Left ventricle myocardium inferior (tissue), 1 donor: ENCODE data around the gene SH3GL1. TPM values are rescaled to one million over a fixed set of nuclear protein-coding genes. Genes with fewer than 3 reads are reported as not detected.

Experiments
- DNase-seq: peaks from one replicate; pipeline ENCODE4 v3.0.0-alpha.2; 2020
- H3K27ac ChIP-seq: fragments of 200-600 bp; replicated peaks from 2 replicates; pipeline ENCODE4 v1.8.0; 2021
- H3K27me3 ChIP-seq: fragments of 200-600 bp; 2 replicates; pipeline ENCODE4 v1.8.0; 2021; ENCODE audit warnings: low read depth
- H3K36me3 ChIP-seq: fragments of 200-600 bp; 2 replicates; pipeline ENCODE4 v1.8.0; 2021
- H3K4me1 ChIP-seq: fragments of 200-600 bp; 2 replicates; pipeline ENCODE4 v1.8.0; 2021
- H3K4me3 ChIP-seq: fragments of 200-600 bp; 2 replicates; pipeline ENCODE4 v1.8.0; 2021; ENCODE audit warnings: mild to moderate bottlenecking, moderate library complexity
- H3K9me3 ChIP-seq: fragments of 200-600 bp; replicated peaks from 2 replicates; pipeline ENCODE4 v1.8.0; 2021
- intact Hi-C: fragments of 100-400 bp; cut with micrococcal nuclease; formaldehyde crosslinking; loops from one replicate; pipeline ENCODE4 v1.11.0; 2022
- total RNA-seq: library from RNA; stranded (reverse); fragmentation: NEBNext Ultra II Directional; extraction: Animal tissue kit (Norgen Biotek cat#: 25700); gene quantifications from one replicate; pipeline ENCODE4 v1.2.1, GENCODE V29; 2021
- TF ChIP-seq, protein P1 (sequence below): fragments of 200-600 bp; IDR thresholded peaks from 2 replicates; pipeline ENCODE4 v1.8.0; 2021; ENCODE audit warnings: antibody characterized with exemption, mild to moderate bottlenecking, borderline replicate concordance
- donor health status: DM: no; HTN: yes; CAD: no; lungs with severe emphysema.

The SH3GL1 gene
- total RNA-seq, 1 donor from 2014 or later: 18.6 TPM

DNA sequence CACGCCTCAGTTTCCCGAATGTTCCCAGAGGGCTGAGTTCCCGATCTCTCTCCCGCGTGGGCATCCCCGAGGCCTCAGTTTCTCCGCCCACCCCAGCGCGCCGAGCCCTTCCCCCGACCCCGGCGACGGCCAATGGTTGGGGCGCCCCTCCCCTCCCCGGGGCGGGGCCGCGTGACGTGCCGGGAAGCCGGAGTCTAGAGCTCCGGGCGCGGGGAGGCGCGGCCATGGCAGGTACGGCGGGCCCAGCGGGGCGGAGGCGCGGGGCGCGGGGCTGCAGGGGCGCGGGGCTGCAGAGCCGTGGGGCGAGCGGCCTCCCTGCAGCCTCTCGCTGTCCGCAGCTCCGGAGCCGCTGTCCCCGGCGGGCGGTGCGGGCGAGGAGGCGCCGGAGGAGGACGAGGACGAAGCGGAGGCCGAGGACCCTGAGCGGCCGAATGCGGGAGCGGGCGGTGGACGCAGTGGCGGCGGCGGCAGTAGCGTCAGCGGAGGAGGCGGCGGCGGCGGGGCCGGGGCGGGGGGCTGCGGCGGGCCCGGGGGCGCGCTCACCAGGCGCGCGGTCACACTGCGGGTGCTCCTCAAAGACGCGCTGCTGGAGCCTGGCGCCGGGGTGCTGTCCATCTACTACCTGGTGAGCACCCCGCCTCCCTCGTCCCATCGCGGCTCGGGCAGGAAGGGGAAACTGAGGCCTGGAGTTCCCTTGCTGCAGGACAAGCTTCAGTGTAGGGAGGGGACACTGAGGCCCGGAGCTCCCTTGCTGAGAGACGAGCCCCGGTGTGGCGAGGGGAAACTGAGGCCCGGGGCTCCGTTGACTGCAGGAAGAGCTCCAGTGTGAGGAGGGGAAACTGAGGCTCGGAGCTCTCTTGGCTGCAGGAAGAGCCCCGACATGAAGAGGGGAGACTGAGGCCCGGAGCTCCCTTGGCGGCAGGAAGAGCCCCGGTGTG, 56.7 kb downstream of the SH3GL1 start, which contains the start of gene MPND:
Gene MPND (plus strand): TSS at position 193 of the 938 bp plus-strand sequence. CDS start 32 bp downstream, at position 225.
- TF ChIP-seq, protein P1, sequence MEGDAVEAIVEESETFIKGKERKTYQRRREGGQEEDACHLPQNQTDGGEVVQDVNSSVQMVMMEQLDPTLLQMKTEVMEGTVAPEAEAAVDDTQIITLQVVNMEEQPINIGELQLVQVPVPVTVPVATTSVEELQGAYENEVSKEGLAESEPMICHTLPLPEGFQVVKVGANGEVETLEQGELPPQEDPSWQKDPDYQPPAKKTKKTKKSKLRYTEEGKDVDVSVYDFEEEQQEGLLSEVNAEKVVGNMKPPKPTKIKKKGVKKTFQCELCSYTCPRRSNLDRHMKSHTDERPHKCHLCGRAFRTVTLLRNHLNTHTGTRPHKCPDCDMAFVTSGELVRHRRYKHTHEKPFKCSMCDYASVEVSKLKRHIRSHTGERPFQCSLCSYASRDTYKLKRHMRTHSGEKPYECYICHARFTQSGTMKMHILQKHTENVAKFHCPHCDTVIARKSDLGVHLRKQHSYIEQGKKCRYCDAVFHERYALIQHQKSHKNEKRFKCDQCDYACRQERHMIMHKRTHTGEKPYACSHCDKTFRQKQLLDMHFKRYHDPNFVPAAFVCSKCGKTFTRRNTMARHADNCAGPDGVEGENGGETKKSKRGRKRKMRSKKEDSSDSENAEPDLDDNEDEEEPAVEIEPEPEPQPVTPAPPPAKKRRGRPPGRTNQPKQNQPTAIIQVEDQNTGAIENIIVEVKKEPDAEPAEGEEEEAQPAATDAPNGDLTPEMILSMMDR: no peak
- H3K4me1 ChIP-seq: peaks cover 24% of the 10 kb centered on the region
- H3K9me3 ChIP-seq: no peaks in the 10 kb centered on the region
- peak within 1 kb of the TSS; percentile 86 for H3K4me3 ChIP-seq
- peaks cover 14% of the 10 kb centered on the region for H3K36me3 ChIP-seq
- H3K27ac ChIP-seq: peak within 1 kb of the TSS; percentile 98
- DNase-seq: peak; percentile 96
- no peaks in the 10 kb centered on the region for H3K27me3 ChIP-seq
- intact Hi-C loops: no loop called here

DNA sequence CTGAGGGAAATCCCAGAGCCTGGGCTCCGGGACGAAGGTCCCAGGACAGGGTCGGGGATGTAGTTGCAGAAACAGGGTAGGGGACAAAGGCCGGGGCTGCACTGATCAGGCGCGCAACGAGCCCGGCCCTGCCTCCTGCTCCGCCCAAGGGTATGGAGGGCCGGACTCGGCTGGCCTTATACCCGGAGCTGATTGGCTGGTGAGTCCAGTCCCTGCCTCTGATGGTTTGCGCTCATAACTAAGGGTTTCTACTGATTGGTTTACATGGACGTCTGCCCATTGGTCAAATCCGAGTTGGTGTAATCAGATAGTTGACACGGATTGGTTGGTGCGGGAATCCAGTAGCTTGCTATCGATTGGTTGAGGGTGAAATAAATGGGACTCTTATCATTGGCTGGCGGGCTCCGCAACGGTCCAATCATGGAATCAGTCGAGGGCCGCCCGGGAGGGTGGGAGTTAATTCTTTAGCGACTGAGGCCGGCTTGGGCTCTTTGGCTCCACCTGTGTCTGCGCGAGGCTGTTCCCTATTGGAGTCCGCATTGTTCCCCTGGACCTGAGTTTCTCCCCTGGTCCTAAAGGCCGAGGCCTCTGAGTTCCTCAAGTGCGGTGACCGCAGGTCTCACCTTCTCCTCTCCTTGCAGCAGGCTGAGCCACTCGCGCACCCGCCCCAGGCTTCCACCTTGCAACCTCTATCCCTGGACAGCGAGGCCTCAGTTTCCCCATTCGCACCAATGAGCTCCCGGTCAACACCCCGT, 57.6 kb downstream of the SH3GL1 start:
- H3K36me3 ChIP-seq: peaks cover 13% of the 10 kb centered on the region
- H3K27me3 ChIP-seq: no peaks in the 10 kb centered on the region
- H3K9me3 ChIP-seq: no peaks in the 10 kb centered on the region
- DNase-seq: peak; percentile 95
- peak overlapping the region; percentile 98 for H3K27ac ChIP-seq
- intact Hi-C loops: no loop called here
- peaks cover 32% of the 10 kb centered on the region for H3K4me1 ChIP-seq
- TF ChIP-seq, protein P1: peak; percentile 37
- peak overlapping the region; percentile 86 for H3K4me3 ChIP-seq

DNA sequence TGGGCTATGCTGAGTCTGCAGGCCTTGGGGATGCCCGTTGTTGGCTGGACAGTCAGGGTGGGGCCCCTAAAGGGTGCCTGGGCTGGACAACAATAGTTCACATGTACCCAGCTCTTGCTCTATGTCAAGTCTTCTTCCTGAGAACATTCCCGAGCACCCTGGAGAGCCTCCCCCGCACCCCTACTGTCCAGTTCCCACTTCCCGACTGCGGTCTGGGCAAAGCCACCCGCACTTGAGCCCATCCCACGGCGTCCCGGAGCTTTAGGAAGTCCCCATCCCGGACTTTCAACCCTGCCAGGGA, 58.1 kb downstream of the SH3GL1 start:
- DNase-seq: no peak
- TF ChIP-seq, protein P1: no peak
- H3K9me3 ChIP-seq: no peaks in the 10 kb centered on the region
- H3K36me3 ChIP-seq: peaks cover 12% of the 10 kb centered on the region
- H3K27me3 ChIP-seq: no peaks in the 10 kb centered on the region
- H3K4me1 ChIP-seq: peaks cover 34% of the 10 kb centered on the region
- H3K4me3 ChIP-seq: peak overlapping the region; percentile 86
- intact Hi-C loops: no loop called here
- peak overlapping the region; percentile 98 for H3K27ac ChIP-seq

DNA sequence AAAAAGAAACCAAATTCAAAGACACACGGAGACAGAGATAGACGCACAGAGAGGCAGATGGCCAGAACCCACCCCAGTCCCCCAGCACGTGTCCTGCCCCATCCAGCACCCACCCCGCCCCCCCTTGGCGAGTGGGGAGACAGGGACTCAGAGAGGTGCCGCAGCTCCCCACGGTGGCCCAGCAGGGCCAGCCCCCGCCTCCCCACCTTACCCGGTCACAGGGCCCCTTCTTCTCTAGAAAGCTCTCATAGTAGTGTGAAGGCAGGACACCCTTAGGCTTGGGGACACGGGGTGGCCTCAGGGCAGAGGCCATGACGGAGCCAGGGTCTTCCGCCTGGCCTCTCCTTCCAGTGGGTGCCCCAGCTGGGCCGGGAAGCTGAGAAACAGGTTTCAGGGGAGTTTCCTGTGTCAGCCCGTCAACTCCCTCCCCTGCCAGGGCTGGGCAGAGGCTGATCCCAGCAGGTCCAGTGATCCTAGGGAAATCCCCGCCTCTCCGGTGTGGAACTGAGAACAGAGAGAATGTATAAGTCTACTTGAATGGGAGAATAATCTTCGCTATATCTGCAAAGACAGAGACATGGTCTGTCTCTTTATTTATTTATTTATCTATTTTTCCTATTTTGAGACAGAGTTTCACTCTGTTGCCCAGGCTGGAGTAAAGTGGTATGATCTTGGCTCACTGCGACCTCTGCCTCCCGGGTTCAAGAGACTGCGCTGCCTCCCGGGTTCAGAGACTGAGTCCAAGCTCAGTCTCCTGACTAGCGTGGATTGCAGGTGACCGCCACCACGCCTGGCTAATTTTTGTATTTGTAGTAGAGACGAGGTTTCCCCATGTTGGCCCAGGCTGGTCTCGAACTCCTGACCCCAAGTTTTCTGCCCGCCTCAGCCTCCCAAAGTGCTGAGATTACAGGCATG, 61.6 kb downstream of the SH3GL1 start, which contains the start of gene STAP2:
Gene STAP2 (minus strand): TSS at position 387 of the 915 bp plus-strand sequence. CDS start 74 bp downstream, at position 313.
- intact Hi-C loops: no loop called here
- no peak for DNase-seq
- TF ChIP-seq, protein P1: no peak
- no peaks in the 10 kb centered on the region for H3K9me3 ChIP-seq
- H3K4me3 ChIP-seq: peak within 1 kb of the TSS; percentile 62
- no peaks in the 10 kb centered on the region for H3K27me3 ChIP-seq
- peak within 1 kb of the TSS; percentile 52 for H3K27ac ChIP-seq
- peaks cover 27% of the 10 kb centered on the region for H3K4me1 ChIP-seq
- H3K36me3 ChIP-seq: no peaks in the 10 kb centered on the region
